ENCODE measurements around the gene KCNE4. TPM values are rescaled to one million over a fixed set of nuclear protein-coding genes. Genes with fewer than 3 reads are reported as not detected.
"Not testable (repeated sequence)": the region's sequence is repeated elsewhere in the genome, so short reads cannot be mapped to it uniquely, and the experiment has no call there.

The KCNE4 gene
- polyA plus RNA-seq, 1 donor from 2014 or later = not detected

DNA sequence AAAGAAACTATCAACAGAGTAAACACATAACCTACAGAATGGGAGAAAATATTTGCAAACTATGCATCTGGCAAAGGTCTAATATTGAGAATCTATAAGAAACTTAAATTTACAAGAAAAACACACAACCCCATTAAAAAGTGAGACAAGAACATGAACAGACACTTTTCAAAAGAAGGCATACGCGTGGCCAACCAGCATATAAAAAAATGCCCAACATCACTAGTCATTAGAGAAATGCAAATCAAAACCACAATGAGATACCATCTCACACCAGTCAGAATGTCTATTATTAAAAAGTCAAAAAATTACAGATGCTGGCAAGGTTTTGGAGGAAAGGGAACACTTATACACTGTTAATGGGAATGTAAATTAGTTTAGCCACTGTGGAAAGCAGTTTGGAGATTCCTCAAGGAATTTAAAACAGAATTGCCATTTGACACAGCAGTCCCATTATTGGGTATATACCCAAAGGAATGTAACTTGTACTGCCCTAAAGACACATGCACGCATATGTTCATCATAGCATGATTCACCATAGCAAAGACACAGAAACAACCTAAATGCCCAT lies 28.9 kb downstream of the KCNE4 start:
- not testable (repeated sequence) for H3K27me3 Mint-ChIP-seq, H3K4me1 Mint-ChIP-seq, H3K4me3 Mint-ChIP-seq, H3K27ac Mint-ChIP-seq, H3K9me3 Mint-ChIP-seq, H3K36me3 Mint-ChIP-seq

DNA sequence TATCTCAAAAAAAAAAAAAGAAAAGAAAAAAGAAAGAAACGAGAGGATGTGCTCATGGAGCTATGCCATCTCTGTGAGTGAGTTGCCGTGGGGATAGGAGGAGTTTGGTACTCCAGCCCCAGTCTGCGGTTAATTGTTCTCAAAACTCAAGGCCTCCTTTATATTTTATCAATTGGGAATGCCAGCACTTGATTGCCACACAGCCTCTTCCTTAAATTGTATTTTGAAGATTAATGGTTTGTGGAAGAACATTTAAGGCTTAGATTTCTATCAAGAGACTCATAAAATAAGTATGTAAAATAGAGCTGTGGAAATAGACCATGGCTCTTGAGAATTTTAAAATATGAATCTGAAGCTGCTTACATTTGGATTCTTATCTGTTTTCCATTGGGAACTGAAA lies 29.8 kb downstream of the KCNE4 start:
- Mint-ChIP-seq H3K4me1 (no peaks in the 10 kb centered on the region), H3K27ac (no peak overlapping the region)

DNA sequence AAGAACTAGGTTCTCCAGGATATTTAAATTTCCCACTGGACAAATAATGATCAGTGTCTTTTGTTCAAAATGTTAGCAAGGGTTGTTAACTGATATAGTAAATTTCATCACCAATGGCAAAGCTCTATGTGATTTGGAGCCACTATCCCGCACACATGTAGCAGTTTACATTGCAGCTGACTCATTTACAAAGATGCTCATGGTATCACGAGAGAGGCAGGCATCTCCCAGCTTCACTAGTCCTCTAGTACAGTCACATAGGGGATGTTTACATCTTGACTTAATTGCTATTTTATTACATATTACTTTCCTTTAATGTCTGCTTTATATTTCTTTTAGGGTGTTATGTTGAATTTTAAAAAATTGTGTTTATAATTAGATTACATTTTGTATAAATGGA lies 30.7 kb downstream of the KCNE4 start:
- Mint-ChIP-seq H3K4me1 (no peaks in the 10 kb centered on the region), H3K27ac (no peak overlapping the region), H3K4me3 (no peak overlapping the region), H3K36me3 (no peaks in the 10 kb centered on the region), H3K9me3 (peaks cover 0 to 5% (median 3%) of the 10 kb centered on the region in 3 donors), H3K27me3 (peaks cover 6% of the 10 kb centered on the region)

More for the DNA sequence above, 29.8 kb downstream of the KCNE4 start:
- Mint-ChIP-seq H3K27me3 (peaks cover 7% of the 10 kb centered on the region), H3K4me3 (no peak overlapping the region), H3K36me3 (no peaks in the 10 kb centered on the region), H3K9me3 (peaks cover 0 to 5% (median 3%) of the 10 kb centered on the region in 3 donors)

DNA sequence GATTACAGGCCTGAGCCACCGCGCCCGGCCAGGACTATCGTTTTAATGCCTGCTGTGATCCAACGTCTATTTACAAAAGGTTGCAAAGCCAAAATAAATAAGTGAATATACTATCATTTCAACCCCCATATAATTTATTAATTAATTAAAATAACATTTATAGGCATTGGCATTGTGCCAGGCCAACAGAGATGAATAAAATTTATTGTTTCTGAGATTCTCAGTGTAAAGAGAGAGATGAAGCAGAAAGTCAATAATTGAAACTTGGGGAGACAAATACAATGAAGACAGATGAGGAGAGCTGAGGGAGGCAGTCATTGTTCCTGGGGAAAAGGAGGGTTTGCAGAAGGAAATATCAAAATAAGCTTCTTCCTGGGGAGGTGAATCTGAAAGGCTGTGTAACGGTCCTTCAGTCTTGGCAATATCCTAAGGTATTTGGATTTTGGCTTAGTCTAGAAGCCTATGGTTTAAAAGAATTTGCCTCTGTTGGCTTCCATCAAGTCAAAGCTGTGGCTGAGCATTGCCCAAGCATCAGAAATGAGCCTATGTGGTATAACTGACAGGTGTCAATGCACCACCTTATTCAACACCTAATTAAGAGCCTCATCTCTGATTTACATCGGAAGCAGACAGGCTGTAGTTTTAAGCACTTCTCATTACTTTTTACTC lies 31.5 kb downstream of the KCNE4 start:
- H3K27me3 Mint-ChIP-seq = peaks cover 6% of the 10 kb centered on the region
- H3K36me3 Mint-ChIP-seq = no peaks in the 10 kb centered on the region
- no peak overlapping the region for H3K27ac Mint-ChIP-seq
- H3K4me1 Mint-ChIP-seq = no peaks in the 10 kb centered on the region
- H3K9me3 Mint-ChIP-seq = peaks cover 0 to 3% (median 2%) of the 10 kb centered on the region in 3 donors
- H3K4me3 Mint-ChIP-seq = no peak overlapping the region

DNA sequence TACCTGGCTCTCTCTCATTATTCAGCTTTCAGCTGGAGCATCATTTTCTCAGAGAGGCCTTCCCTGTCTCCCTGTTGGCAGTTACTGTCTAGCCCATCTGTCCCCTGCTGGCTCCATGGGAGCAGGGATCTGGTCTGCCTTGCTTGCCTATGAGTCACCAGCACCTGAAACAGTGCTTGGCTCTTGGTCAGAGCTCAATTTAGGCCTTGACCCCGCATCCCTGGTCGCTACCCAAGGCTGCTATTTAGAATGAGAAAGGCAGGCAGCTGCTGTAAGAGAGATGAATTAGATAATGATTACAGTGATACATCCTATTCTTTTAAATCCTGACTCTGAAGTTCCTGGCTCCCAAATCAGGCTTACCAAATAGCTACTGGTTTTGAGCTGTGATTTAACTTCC lies 32.9 kb downstream of the KCNE4 start:
- peaks cover 0 to 3% (median 0%) of the 10 kb centered on the region in 3 donors for H3K9me3 Mint-ChIP-seq
- no peaks in the 10 kb centered on the region for H3K36me3 Mint-ChIP-seq
- H3K27ac Mint-ChIP-seq = no peak overlapping the region
- H3K4me1 Mint-ChIP-seq = no peaks in the 10 kb centered on the region
- H3K4me3 Mint-ChIP-seq = no peak overlapping the region
- peaks cover 3% of the 10 kb centered on the region for H3K27me3 Mint-ChIP-seq

DNA sequence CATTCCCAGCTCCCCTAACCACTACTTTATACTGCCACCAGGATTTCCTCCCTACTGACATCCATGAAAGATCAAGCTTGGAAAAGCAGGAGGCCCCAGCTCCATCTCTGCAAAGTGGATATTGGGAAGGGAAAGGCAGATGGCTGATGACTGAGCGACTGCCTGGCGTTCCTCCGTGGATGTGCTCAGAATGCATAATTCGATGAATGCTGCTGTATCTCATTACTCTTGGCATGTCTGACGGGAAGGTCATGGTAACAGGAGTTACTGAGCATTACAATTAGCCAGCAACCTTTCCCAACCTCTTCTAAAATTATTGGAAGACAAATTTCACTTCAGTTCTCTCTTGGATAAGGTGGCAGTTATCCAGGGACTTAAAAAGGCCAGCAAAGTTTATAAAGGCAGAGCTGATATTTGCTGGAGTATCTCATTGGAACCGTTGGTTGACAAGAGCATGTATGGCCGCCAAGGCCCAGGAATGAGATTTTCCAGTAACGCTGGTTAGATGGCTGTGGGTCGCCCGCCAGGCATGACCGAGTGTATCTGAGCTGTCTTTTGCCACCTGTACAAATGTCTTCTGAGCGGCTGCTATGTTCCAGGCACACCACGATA lies 34.5 kb downstream of the KCNE4 start:
- Mint-ChIP-seq H3K36me3 (no peaks in the 10 kb centered on the region), H3K27me3 (peaks cover 3% of the 10 kb centered on the region), H3K4me1 (no peaks in the 10 kb centered on the region), H3K27ac (no peak overlapping the region), H3K4me3 (no peak overlapping the region), H3K9me3 (peaks cover 0 to 1% (median 0%) of the 10 kb centered on the region in 3 donors)

DNA sequence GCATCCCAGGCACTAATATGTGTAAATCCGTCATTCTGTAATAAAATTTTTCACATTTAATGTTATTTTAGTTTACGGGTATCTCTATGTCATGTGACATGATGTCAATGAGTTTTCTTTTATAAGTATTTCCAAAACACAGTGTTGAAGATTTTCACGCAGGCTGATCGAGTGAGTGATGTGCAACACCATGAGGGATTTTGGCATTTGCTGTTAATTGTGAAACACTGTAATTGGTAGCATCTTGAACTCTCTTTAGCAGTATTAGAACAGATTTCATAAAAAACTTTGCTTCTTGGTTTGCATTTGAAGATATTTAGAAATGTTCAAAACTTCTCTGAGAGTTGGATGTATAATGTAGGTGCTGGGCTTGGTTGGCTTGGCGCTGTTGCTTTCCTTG lies 35.5 kb downstream of the KCNE4 start:
- Mint-ChIP-seq H3K27me3 (peaks cover 3% of the 10 kb centered on the region), H3K9me3 (peaks cover 0 to 1% (median 0%) of the 10 kb centered on the region in 3 donors), H3K4me1 (no peaks in the 10 kb centered on the region), H3K36me3 (no peaks in the 10 kb centered on the region), H3K27ac (no peak overlapping the region), H3K4me3 (no peak overlapping the region)

DNA sequence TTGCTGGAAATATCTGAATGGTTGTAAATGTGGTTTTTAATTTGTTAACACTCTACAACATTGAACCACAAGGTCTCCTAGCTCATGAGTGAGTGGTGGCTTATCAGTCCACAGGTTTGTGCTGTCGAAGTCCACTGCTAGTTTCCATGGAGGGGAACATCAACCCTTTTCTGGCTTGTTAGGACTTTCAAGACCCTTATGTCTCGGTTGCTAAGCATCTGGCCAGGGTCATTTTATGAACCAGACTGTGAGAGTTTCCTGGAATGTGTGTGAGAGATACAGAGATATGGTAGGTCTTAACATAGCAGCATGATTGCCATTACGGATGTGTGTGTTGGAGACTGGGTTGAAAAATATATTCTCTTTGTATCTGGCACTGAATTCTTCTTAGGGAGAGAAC lies 36.9 kb downstream of the KCNE4 start:
- H3K27me3 Mint-ChIP-seq = peaks cover 3% of the 10 kb centered on the region
- no peaks in the 10 kb centered on the region for H3K36me3 Mint-ChIP-seq

DNA sequence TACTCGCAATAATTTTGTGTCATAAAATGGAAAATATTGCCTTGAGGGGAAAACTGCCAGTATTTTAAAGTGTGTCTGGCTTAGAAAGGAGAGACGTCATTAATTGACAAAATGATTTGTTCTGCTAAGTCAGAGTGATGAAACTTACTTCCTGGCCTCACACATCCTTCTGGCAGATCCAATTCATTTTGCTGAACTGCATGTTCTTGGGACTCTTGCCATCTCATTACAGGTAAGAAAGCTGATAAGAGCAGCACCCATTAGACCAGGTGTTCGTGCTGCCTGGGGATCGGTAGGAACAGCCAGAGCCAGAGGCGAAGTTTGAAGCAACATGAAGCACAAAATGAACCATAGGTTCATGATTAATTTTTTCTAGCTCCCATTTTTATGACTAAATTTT lies 38.0 kb downstream of the KCNE4 start:
- H3K27ac Mint-ChIP-seq = no peak overlapping the region
- no peak overlapping the region for H3K4me3 Mint-ChIP-seq
- peaks cover 0 to 1% (median 0%) of the 10 kb centered on the region in 3 donors for H3K9me3 Mint-ChIP-seq
- H3K27me3 Mint-ChIP-seq = peaks cover 4% of the 10 kb centered on the region
- H3K4me1 Mint-ChIP-seq = no peaks in the 10 kb centered on the region
- no peaks in the 10 kb centered on the region for H3K36me3 Mint-ChIP-seq

More for the DNA sequence above, 36.9 kb downstream of the KCNE4 start:
- no peak overlapping the region for H3K27ac Mint-ChIP-seq
- H3K4me3 Mint-ChIP-seq = no peak overlapping the region
- peaks cover 0 to 1% (median 0%) of the 10 kb centered on the region in 3 donors for H3K9me3 Mint-ChIP-seq
- no peaks in the 10 kb centered on the region for H3K4me1 Mint-ChIP-seq

DNA sequence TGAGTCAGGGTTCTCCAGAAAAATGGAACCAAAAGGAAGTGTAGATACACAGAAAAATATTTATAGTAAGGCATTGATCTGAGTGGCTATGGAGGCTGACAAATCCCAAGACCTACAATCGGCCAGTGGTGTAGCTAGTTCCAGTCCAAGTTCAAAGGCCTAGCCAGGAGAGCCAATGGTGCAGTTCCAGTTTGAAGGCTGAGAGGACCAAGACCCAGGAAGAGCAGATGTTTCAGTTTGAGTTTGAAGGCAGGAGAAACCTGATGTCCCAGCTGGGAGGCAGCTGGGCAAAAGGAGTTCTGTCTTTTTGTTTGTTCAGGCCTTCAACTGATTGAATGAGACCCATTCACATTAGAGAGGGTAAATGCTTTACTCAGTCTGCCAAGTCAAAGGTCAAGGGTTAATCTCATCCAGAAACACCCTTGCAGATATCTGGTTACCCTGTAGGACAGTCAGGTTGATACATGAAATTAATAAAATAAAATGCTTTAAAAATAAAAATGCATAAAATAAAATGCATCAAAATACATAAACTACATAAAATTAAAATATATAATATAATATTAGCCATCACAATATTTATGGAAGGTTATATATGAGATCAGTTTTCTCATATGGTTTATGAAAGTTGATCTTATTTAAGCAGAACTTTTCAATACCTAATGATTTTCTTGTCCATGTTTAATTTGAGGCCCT lies 38.7 kb downstream of the KCNE4 start:
- H3K9me3 Mint-ChIP-seq = peaks cover 0 to 1% (median 0%) of the 10 kb centered on the region in 3 donors
- H3K4me1 Mint-ChIP-seq = no peaks in the 10 kb centered on the region
- H3K27me3 Mint-ChIP-seq = peaks cover 1% of the 10 kb centered on the region
- no peaks in the 10 kb centered on the region for H3K36me3 Mint-ChIP-seq
- no peak overlapping the region for H3K27ac Mint-ChIP-seq
- H3K4me3 Mint-ChIP-seq = no peak overlapping the region

DNA sequence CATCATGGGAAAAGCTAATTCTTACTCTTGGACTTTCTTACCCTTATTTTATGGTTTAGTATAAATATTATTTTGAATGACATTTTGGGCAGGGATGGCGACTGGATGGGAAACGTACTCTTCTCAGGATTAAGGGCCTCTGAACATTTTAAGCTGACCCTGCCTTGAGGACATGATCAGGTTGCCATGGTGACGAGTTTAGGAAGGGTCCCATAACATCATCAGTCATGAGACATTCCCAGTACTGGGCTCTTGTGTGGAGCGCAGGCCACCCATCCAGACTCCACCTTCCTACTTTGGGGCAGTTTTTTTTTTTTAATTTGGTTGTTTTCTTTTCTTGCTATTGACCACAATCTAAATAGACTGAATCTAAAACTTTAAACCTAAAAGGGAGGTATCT lies 40.7 kb downstream of the KCNE4 start:
- Mint-ChIP-seq H3K4me3 (no peak overlapping the region), H3K36me3 (no peaks in the 10 kb centered on the region), H3K4me1 (no peaks in the 10 kb centered on the region), H3K27ac (no peak overlapping the region), H3K27me3 (peaks cover 1% of the 10 kb centered on the region), H3K9me3 (peaks cover 0 to 1% (median 0%) of the 10 kb centered on the region in 3 donors)

DNA sequence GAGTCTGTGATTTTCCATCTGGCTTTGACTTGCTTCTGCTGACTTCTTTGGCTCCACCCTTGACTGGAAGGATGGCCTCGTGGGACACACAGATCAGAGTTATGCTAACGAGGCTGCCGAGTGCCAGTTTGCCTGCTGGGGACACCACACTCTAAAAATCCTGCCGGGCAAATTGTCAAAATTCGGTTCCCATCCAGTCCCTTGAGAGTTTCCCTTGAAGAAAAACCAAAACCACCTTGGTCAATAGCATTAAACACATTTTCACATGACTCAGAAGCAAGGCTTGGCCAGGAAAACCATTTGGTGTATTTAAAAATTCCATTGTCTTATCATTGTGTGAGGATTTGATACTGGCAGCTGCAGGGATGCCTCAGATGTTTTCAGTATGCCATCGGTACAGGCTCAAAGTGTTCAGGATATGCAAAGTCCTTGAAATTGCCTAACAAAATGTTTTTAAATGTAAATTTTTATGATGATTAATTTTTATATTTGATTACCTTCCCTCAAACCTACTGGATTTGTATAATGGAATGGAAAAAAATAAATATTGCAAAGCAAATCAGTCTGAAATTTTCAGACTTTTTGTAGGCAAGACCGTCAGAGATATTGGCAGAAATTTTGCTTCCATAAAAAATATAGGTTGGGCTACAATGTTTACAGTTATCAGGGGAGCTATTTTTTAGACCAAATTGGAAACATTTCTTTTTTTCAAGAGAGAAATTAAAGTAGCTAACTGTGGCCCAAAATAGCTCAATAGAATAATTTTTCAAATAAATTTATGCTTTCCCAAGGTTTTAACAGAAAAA lies 41.6 kb downstream of the KCNE4 start:
- peaks cover 0 to 1% (median 0%) of the 10 kb centered on the region in 3 donors for H3K9me3 Mint-ChIP-seq
- H3K27ac Mint-ChIP-seq = no peak overlapping the region
- H3K4me3 Mint-ChIP-seq = no peak overlapping the region
- no peaks in the 10 kb centered on the region for H3K4me1 Mint-ChIP-seq
- H3K27me3 Mint-ChIP-seq = peaks cover 1% of the 10 kb centered on the region
- H3K36me3 Mint-ChIP-seq = no peaks in the 10 kb centered on the region

DNA sequence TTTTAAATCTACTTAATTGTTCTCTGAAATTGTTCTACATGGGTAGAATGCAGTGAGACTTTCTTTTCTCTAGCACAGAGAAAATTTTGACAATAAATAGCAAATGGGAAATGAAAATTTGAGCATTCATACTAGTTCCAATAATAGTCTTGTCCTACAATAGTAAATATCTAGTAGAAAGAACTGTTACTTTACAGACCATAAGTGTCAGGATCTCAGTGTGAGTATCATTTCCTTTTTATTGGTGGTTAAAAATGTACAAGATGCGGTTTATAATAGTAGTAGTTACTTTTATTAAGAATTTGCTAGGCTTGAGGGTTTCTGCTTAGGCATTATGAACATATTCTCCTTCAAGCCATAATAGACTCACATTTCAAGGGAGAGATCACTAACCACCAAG lies 43.2 kb downstream of the KCNE4 start:
- Mint-ChIP-seq H3K9me3 (peaks cover 0 to 1% (median 0%) of the 10 kb centered on the region in 3 donors), H3K27me3 (peaks cover 1% of the 10 kb centered on the region), H3K4me1 (no peaks in the 10 kb centered on the region), H3K36me3 (no peaks in the 10 kb centered on the region), H3K27ac (no peak overlapping the region), H3K4me3 (no peak overlapping the region)

DNA sequence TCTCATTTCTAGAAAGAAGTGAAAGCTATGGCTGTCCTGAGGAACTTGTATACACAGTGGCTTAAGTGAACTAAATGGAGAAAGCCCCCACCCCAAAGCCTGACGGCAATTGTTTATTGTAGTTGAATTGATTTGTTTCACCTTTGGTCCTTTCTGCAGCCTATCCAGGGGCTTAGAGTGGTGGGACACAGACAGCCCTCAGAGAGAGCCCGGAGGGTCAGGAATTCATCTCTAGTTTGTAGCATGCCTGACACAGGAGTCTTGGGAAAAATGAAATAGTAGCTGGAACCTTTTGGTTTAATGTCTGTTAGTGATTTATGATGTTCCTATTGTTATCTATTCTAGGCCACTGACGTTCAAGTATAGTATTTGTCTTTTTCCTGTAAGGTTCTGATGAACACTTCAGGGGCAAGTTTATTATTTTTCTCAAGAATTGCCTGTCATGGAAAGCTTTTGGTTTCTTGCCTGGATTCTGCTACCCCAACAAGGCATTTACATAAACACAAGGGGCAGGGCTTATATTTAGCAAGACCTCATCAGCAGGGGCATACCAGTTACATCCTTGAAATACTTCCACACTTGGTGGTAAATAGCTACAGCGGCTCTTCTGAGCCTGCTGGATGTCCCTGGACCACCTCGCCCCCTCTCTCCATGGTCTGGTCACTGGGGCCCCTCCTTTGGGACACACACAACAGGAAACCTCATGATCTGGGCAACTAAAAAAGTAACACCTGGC lies 44.4 kb downstream of the KCNE4 start:
- Mint-ChIP-seq H3K36me3 (no peaks in the 10 kb centered on the region), H3K9me3 (no peaks in the 10 kb centered on the region), H3K4me1 (no peaks in the 10 kb centered on the region), H3K27ac (no peak overlapping the region), H3K27me3 (peaks cover 1% of the 10 kb centered on the region), H3K4me3 (no peak overlapping the region)
